ENCODE data around the gene NAV2.
"Not testable (repeated sequence)": the region's sequence is repeated elsewhere in the genome, so short reads cannot be mapped to it uniquely, and the experiment has no call there.

The NAV2 gene

DNA sequence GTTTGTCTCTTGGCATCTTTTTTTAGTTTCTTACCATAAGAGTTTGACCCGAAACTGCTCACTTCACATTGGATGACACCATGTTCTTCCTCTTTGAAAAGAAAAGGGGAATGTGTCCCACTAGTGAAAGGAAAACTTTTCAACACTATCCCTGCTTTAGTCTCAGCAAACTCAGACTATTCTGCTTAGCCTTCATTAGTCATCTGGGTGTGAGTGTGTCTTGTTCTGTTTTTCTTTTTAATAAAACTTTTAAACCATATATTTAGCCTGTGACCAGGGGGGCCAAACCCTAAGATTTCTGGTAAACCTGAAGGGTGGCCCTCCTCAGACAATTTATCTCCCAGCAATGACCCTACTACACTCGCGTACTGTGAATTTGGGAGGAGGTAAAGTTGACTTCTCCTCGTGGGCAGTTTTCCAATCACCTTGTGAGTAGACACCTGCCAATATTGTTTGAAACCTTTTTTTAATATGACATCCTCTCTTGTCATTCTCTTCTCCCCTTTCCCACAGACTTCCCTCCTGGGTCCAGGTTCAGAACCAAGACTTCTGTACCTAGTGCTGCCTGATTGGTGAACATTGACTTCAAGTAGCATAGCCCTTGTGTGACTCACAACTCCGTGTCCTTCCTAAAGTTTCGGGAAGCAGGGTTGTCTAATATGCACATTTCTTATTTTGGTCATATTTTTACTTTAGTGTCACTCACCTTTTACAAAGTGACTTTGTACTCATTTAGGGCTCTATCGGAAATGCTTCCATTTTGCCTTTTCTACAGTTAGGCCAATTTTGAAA, 407.7 kb downstream of the NAV2 start:
- no peak for DNase-seq (ENCODE audit: low spot score)

DNA sequence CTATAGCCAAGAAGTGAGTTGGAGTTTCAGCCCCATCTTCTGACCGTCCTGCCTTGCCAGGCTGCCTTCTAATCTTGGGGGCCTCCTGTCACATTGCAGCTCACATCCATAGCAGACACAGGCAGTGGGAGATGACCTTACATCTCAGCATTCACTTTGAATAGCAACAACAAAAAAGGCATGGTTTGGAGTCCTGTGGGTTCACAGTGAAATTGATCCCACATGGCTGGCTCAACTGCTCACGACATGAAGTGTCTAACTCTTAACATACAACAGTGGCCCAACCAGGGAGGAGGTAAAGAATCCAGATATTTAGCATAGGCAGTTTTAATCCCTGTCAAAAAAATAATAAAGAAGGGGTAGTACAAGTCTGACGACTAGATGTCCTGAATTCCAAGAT, 409.5 kb downstream of the NAV2 start:
- DNase-seq (ENCODE audit: low spot score): no peak

DNA sequence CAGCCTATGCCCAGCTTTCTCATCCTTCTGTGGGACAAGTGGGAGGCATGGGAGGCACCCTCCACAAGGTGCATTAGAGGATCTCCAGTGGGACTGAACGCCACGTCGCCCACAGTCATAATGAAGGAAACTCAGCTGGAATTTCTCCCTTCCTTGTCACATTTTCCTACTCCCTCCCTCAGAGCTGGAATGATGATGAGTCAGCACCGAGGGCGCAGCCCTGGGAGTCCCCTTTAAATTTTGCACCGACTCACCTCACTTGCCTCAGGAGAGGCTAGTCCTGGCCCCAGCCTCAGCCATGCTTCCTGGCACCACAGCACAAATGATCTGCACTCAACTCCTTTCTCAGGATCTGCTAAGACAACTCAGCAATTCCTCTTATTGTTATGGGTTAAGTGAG, 413.3 kb downstream of the NAV2 start:
- no peak for DNase-seq (ENCODE audit: low spot score)

DNA sequence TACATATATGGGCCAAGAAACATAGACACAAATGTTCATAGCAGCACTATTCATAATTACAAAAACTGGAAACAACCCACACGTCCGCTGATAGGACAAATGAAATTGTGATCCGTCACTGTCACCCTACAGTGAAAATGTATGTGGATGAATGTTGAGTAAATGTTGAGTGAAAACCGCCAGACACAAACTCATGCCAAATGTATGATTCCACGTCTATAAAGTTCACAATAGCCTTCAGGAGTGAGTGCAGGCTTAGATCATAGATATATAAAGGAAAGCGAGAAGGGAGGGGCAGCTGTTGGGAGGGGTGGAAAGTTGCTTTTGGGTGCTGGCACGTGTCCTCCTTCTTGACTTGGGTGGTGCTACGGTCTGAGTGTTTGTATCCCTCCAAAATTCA, 414.1 kb downstream of the NAV2 start:
- no peak for DNase-seq (ENCODE audit: low spot score)

DNA sequence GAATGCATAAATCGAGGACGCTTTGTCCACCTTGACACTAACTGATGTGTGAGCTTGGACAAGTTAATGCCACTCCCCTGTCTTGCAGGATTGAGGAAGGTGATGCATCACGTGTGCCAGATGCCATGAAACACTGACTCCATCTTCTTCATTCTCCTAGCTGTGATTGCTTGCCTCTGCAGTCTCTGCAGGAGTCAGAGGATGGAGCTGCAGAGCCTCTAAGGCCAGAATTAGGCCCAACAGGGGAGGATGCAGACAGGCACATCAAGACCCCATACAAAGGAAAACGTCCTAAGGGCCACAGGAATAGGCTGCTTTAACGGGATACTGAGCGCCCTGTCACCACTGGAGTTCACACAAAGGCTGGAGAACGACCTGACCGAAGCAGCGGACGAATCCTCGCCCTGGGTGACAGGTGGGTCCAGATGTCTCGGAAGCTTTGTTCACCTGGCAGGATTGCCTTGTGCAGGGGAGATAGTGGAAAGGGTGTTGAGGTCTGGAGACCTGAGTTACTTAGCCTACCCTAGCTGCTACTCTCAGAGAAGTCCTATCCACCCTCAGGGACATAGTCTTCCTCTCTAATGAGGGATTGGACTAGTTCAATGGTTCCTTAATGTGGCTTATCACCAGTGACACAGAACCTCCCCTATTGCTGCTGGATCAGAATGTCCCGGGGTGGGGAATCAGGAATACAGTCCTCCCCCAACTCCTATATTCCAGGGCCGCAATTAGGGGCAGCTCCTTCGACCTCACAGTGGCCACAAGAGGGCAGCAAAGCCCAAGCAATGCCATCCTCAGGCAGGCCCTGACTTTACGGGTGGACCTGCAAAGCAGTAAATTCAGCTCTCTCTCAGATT, 415.3 kb downstream of the NAV2 start:
- peak; percentile 61 for DNase-seq (ENCODE audit: low spot score)

DNA sequence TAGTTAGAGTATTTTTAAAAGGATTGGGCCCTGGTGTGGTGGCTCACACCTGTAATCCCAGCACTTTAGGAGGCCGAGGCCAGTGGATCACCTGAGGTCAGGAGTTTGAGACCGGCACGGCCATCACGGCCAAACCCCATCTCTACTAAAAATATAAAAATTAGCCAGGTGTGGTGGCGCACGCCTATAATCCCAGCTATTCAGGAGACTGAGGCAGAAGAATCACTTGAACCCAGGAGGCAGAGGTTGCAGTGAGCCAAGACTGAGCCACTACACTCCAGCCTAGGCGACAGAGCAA, 415.8 kb downstream of the NAV2 start:
- DNase-seq (ENCODE audit: low spot score): not testable (repeated sequence)

DNA sequence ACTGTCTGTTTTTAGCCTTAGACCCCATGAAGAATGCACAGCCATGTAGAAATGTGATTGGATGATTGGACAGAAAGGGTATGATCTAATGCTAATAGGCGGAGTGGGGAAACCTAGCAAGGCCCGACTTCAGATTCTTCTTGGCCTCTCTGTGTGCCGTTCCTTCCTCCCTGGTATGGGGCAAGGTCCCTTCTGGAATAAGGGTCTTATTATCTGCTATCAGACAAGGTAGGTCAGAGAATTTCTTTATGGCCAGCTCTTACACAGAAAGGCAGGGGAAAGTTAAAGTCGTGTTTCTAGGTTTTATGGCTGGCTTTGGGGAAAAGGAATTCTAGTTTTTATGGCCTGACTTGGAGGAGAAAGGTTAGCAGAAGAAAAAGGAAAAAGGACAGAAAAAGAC, 417.0 kb downstream of the NAV2 start:
- DNase-seq (ENCODE audit: low spot score): no peak

DNA sequence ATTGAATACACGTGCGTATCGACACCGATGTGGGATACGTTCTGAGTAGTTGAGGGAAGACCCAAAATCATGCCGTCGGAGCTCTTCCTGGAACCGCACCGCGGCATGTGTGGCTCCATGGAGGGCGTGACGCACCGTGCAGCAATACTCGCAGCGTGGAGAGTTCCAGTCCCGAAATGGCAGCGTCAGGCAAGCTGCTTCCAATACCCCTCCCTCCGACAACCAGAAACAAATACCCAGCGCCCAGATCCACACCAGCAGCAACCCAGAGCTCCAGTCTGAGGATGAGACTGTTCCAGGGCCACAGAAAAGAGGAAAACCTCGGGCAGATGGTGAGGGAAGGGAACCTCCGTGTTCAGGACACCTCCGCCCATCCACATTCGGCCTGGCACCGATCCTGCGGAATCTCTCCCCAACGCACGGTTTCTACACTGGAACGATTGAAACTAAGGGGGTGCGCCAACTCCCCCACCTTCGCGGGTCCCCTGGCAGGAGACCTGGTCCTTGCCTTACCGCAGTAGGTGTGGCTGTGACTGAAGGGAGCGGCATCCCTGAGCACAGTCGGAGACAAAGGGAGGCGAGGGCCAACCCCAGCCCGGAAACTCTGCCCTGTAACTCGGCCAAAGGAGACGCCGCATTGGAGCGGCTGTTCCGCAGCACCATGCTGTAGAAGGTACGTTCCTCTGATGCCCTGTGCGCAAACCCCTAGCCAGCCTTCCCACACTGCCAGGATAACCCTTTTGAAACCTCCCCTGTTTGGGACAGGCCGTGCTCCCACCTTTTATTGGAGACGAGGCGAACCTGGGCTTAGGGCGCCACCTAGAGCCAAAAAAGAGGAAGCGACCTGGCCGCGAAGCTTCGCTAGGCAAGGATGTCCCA, 419.4 kb downstream of the NAV2 start:
- DNase-seq (ENCODE audit: low spot score): peak; percentile 47

DNA sequence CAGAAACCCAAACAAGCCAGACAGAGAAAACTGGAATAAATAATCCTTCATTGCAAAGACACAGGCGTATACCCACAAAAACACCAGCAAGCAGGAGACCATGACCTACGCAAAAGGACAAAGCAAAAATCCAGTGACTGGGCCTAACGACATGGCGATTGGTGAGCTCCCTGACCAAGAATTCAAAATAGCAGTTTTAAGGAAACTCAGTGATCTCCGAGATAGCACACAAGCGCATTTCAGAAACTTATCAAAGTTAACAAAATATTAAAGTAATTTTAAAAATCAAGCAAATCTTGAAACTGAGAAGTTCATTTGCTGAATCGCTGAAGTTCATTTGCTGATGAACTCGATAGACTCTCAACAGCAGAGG, 420.0 kb downstream of the NAV2 start:
- DNase-seq (ENCODE audit: low spot score): no peak

DNA sequence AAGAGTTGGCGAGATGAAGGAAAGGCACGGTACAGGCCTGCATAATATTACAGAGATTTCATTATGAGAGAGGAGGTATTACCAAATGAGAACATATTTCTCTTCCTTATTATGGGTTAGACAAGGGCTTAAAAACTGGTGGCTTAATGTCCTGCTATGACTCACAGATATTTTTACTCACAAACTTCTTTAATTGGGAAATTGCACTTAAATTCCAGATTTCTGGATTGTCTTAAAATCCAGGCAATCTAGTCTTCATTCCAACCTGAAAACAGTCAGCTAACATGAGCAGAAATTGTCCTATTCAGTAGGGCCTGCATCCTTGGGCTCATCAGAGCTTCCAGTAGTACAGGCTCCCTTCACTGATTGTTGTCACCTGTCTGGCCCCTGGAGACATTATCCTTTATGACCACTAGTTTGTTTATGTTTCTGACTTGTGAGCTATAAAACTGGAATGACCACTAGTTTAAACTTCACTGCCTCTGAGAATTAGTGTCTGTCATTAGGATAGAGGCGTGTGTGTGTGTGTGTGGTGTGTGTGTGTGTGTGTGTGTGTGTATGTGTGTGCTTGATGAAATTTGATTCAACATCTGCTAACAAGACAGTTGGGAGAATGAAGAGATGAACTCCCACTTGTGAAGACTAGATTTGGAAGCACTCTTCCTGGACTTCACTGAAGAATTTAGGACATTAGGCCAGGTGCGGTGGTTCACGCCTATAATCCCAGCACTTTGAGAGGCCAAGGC, 422.5 kb downstream of the NAV2 start:
- DNase-seq (ENCODE audit: low spot score): no peak

DNA sequence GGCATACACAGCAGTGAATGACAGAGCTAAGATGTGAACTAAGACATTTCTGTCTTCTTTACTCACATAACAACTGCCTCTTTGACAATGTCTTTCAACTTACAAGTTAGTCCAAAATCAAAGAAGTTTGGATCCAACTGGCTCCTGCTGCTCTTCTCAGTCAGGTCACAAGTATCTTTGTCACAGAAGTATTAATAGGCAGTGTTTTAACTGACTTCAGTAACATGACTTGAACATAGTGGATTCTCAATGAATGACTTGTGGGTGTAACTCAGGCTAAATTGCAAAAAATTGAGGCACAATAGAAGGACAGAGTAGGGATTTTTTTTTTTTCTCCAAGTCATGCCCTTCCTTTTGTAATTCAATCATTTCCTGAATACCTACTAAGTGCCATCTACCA, 425.0 kb downstream of the NAV2 start:
- no peak for DNase-seq (ENCODE audit: low spot score)

DNA sequence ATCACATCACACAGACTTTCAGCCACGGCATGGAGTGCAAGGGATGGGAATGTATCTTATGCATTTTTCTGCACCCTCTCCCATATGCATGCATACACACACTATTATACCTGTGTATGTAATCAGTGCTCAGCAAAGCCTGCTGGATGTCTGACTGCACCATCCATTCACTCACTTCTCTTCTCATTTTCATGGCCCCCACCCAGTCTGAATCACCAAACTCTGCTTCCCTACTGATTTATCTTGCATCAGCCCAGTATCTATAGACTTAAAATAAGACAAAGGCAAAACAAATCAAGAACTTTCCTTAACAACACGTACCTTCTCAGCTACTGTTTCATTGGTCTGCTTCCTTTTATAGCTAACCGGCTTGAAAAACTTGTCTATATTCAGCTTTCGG, 426.1 kb downstream of the NAV2 start:
- no peak for DNase-seq (ENCODE audit: low spot score)

DNA sequence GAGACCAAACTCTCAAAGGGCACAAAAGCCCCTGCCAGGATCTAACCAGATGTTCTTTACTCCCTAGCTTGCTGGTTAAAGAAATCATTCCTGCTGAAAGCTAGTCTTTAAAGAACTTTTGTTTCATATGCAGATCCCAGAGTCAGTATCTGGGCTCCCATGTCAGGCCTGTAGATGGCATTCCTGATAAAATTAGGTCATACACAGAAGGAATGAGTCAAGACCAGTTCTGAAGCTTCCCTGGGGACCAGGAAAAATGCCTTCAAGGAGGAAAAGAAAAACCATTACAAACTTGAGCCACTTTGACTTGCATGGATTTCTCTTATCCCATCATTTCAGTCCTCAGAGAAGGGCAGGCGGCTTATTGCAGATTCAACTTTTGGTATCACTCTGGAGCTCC, 441.7 kb downstream of the NAV2 start:
- DNase-seq (ENCODE audit: low spot score): no peak

DNA sequence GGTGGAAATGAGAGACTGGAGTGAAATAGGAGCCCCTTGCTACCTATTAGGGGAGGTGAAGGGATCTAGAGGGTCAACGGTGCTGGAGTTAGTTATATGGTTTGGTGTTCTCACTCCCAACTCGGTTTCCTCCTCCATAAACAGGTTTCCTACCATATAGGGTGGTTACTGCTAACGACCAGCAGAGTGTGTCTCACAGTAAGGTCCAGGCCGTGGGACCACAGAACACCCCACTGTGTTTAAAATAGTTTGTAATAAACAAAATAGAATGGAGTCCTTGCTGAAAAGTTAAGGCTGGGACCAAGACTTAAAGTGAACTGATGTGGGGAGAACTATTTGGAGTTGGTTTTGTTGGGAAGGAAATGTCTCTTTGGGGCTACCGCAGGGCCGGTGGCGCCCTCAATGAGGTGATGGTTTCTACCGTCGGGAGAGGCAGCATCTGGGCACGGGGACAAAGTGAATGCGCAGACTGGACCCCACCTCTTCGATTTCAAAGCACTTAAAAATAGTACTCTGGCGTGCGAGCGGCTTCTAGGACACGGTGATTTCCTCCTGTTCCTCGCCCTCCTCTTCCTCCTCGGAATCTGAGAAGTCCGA, 443.1 kb downstream of the NAV2 start:
- DNase-seq (ENCODE audit: low spot score): no peak

DNA sequence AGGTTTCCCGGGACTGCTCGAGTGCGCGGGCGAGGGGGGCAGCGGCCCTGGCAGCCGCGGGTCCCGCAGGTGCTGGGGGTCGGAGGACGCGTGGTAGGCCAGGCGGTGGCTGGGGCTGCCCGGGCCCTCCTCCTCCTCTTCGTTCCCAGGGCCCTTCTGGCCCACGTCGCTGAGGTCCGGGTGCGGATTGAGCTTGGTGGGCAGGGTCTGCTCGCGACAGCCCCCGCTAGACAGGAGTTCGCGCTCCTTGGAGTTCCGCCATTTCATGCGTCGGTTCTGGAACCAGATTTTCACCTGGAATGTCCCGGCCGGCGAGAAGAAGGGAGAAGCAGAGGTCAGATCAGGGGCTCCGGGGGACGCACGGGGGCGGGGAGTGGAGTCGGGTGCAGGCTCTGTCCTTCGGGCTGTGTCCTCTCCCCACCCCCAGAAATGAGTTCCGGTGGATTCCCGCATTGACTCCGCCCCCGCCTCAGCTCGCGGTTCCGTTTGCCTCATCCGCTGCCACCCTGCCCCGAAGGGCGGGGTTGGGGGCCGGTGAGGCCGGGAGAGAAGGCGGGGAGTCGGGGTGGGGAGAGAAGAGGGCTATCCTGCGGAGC, 443.7 kb downstream of the NAV2 start:
- no peak for DNase-seq (ENCODE audit: low spot score)

DNA sequence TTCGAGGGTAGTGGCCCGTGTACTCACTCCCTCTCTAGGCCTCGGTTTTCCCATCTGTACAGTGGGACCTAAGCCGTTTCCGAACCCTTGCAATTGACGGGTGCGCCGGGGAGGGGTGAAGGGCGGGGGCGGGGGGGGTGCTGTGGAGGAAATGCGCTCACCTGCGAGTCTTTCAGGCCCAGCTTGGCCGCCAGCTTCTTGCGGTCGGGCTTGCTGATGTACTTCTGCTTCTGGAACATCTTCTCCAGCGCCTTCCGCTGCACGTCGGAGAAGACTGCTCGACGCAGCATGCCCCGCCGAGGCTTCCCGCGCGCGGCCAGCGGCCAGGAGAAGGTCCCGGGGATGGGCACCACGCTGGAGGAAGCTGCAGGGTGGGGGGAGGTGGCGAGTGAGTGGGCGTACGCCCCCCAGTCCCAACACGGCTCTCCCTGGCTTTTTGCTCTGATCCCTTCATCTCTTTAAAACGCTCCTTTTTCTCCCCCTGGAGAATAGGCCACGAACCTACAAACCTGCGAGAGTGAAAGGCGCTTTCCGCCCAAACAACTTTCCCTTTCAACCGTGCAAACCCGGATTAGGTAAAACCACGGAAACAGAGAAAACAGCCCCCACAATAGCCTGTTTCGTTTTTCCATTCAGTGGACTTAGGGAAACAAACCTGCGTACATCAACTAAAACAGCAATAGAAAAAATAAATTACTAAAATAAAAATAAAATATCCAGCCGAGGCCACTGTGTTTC, 444.4 kb downstream of the NAV2 start:
- DNase-seq (ENCODE audit: low spot score): no peak

DNA sequence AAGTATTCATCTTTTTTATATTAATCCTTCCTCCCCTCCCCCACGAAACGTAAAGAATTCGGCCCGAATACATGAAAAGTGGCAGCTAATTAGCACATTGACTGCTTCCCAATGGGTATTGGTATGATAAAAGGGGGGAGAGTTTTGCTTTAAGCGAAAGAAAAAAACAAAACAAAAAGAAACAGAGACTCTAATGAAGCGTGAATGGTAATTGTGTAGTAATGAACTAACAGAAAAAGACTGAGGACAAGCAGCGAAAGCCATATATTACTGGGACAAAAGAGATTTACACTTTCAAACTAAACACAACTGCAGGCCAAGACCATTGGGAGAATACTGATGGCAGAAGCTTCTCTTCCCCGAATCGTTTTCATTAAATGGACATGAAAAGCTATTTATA, 445.1 kb downstream of the NAV2 start:
- DNase-seq (ENCODE audit: low spot score): no peak

DNA sequence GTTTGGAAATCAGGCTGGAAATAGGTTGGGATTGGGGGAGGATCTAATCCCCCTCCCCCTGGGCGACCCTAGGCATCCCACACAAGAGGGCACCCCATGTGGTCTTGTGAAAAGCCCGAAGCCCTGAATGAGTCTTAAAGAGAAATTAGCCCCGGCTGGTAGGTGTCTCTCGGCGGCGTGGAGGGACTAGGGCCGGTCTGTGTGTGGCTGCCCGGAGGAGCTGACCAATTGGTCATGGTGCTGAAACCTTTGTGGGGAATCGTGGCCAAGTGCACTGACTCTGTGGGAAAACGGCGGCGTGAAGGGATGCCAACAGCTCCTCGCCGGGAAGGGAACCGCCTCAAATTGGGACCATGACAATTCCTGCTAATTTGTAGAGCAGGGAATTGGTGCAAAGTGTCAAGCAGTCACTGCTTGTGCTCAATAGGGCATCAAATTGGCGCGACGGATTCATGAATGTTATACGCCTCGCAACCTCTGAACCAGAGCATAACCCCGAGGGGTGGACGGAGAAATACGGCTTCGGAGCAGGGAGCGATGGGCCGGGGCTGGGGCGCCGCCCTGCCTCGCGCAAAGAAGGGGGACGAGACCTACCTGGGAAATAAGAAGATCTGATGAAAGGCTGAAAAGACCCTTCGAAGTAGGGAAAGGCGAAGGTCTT, 446.1 kb downstream of the NAV2 start:
- DNase-seq (ENCODE audit: low spot score): peak; percentile 22

DNA sequence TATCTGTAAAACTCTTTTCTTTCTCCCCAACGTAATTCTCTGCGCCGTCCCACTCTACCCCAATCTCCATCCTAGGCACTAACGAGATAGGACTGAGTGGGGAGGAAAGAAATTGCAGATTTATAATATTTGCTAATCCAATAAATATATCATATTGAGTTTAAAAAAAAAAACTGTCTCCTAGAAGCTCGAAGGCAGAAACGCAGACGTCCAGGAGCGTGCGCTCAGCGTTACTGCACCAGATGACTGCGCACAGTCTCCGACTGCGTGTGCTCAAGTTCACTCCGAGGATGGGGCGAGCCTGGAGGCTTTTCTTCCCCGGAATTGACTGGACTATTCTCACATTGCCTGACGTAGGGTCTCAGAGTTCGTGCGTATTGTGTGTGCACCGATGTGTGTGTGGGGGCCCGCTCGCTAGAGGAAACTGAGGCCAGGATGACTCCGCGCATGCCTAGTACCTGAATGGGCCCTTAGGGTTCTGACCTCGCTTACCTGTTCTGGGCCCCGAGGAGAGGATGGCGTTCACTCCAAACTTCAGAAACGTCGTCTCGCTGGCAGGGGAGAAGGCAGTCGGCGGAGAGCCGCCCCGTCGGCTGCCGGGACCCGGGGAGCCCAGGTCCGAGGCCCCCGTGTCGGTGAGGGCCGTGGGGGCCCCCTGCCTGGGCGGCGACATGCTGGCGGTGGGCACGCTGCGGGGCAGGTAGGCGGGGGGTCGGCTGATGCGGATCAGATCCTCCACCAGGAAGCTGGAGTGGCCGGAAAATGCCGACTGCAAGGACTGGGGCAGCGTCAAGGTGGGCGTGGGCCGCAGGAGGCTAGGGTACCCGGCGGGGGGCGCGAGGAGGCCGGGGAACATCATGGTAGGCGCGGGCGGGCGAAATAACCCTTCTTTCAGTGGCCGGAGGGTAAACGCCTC, 447.1 kb downstream of the NAV2 start:
- no peak for DNase-seq (ENCODE audit: low spot score)

All from LoVo (cell line).